WERI-Rb-1 (cell line): ENCODE results near the gene RBM48.

ENCODE experiments used
- DNase-seq: peaks from one replicate; pipeline ENCODE4 v3.0.0-alpha.2; 2020
- H3K27ac ChIP-seq: fragments of 250-450 bp; sonication (Bioruptor Pico); 2 replicates; pipeline ENCODE4 v1.5.1; 2020; ENCODE audit warnings: mild to moderate bottlenecking, moderate library complexity
- H3K27me3 ChIP-seq: fragments of 250-450 bp; sonication (Bioruptor Pico); 2 replicates; pipeline ENCODE4 v1.5.1; 2021; ENCODE audit warnings: mild to moderate bottlenecking, low read depth, moderate library complexity; ENCODE audit not compliant: insufficient read depth, severe bottlenecking
- H3K36me3 ChIP-seq: fragments of 250-450 bp; sonication (Bioruptor Pico); 2 replicates; pipeline ENCODE4 v1.5.1; 2020; ENCODE audit warnings: mild to moderate bottlenecking, moderate library complexity
- H3K4me3 ChIP-seq: 2 replicates; pipeline ENCODE4 v1.5.1; 2011; ENCODE audit warnings: low read depth, mild to moderate bottlenecking, control low read depth, low read length
- H3K9me3 ChIP-seq: fragments of 250-450 bp; sonication (Bioruptor Pico); 2 replicates; pipeline ENCODE4 v1.5.1; 2021; ENCODE audit warnings: mild to moderate bottlenecking, moderate library complexity; ENCODE audit not compliant: severe bottlenecking
- CTCF ChIP-seq: IDR thresholded peaks from 2 replicates; pipeline ENCODE4 v1.5.1; 2011; ENCODE audit warnings: low read depth, mild to moderate bottlenecking, control low read depth, inconsistent platforms, low read length

Gene RBM48

GRCh38 chr7:92489634-92490033 is 39.0 kb upstream of the RBM48 start:
- no peak for DNase-seq
- H3K9me3 ChIP-seq: no peaks in the 10 kb centered on the region
- H3K27ac ChIP-seq: no peak overlapping the region
- no peak for TF ChIP-seq CTCF
- peaks cover 74% of the 10 kb centered on the region for H3K36me3 ChIP-seq
- H3K27me3 ChIP-seq: no peaks in the 10 kb centered on the region
- H3K4me3 ChIP-seq: no peak overlapping the region

- no peaks in the 10 kb centered on the region for H3K27me3 ChIP-seq
- TF ChIP-seq CTCF: no peak
- no peak overlapping the region for H3K4me3 ChIP-seq
- DNase-seq: no peak
- H3K36me3 ChIP-seq: peaks cover 47% of the 10 kb centered on the region
- no peaks in the 10 kb centered on the region for H3K9me3 ChIP-seq
- H3K27ac ChIP-seq: no peak overlapping the region
These were observed 31.7 kb upstream of the RBM48 start for GRCh38 chr7:92496876-92497275.

- no peak for DNase-seq
- Histone ChIP-seq H3K36me3 (peaks cover 38% of the 10 kb centered on the region), H3K27me3 (no peaks in the 10 kb centered on the region), H3K4me3 (no peak overlapping the region), H3K27ac (no peak overlapping the region), H3K9me3 (no peaks in the 10 kb centered on the region)
- TF ChIP-seq CTCF: no peak
These were observed 30.0 kb upstream of the RBM48 start for GRCh38 chr7:92498557-92498956.

- Histone ChIP-seq H3K4me3 (no peak overlapping the region), H3K27me3 (no peaks in the 10 kb centered on the region), H3K36me3 (peaks cover 36% of the 10 kb centered on the region), H3K27ac (no peak overlapping the region), H3K9me3 (no peaks in the 10 kb centered on the region)
- no peak for DNase-seq
- no peak for TF ChIP-seq CTCF
These were observed 24.8 kb upstream of the RBM48 start for GRCh38 chr7:92503767-92504166.

- DNase-seq: no peak
- peaks cover 30% of the 10 kb centered on the region for H3K36me3 ChIP-seq
- no peak overlapping the region for H3K4me3 ChIP-seq
- H3K27me3 ChIP-seq: no peaks in the 10 kb centered on the region
- H3K9me3 ChIP-seq: no peaks in the 10 kb centered on the region
- no peak overlapping the region for H3K27ac ChIP-seq
- no peak for TF ChIP-seq CTCF
These were observed 24.0 kb upstream of the RBM48 start for GRCh38 chr7:92504563-92504962.

GRCh38 chr7:92506363-92506762 is 22.2 kb upstream of the RBM48 start:
- H3K4me3 ChIP-seq: no peak overlapping the region
- H3K9me3 ChIP-seq: no peaks in the 10 kb centered on the region
- H3K27me3 ChIP-seq: no peaks in the 10 kb centered on the region
- DNase-seq: no peak
- H3K36me3 ChIP-seq: peaks cover 23% of the 10 kb centered on the region
- TF ChIP-seq CTCF: no peak
- no peak overlapping the region for H3K27ac ChIP-seq
